Activated CD4-positive, alpha-beta T cell treated with anti-CD3 and anti-CD28 coated beads, Interleukin-2, amount 50 U/mL, for 48 hours (primary cell): ENCODE results near the gene DCAF10.
A peak's percentile ranks its signal among the peaks of the same experiment; 100 is the strongest.
"Not testable (repeated sequence)": the region's sequence is repeated elsewhere in the genome, so short reads cannot be mapped to it uniquely, and the experiment has no call there.

Experiments
- DNase-seq, 2 experiments: peaks; one replicate each; pipeline ENCODE4 v3.0.0-alpha.2; 2020

DCAF10 gene

GRCh38 chr9:37800631-37801286 lies at the start of gene DCAF10:
Gene DCAF10 (plus strand): TSS chr9:37800797. CDS start chr9:37800867, 70 bp downstream.
- peak; percentile 92 to 94 for DNase-seq

GRCh38 chr9:37751186-37751585 lies 49.4 kb upstream of the DCAF10 start:
- no peak for DNase-seq

- not testable (repeated sequence) for DNase-seq
Observed at GRCh38 chr9:37751704-37752103, 48.9 kb upstream of the DCAF10 start.

- DNase-seq: not testable (repeated sequence)
Observed at GRCh38 chr9:37752112-37752511, 48.5 kb upstream of the DCAF10 start.

GRCh38 chr9:37752642-37753488 lies 47.7 kb upstream of the DCAF10 start:
- peak in 1 of 2 experiments; percentile 25 for DNase-seq

- DNase-seq: peak; percentile 77 to 81
Observed at GRCh38 chr9:37753489-37754190, 47.0 kb upstream of the DCAF10 start, which contains the start of gene TRMT10B. Gene TRMT10B (plus strand): TSS chr9:37753805. CDS start chr9:37761932, 8,127 bp downstream.

GRCh38 chr9:37758747-37759146 lies 41.9 kb upstream of the DCAF10 start:
- no peak for DNase-seq

GRCh38 chr9:37760416-37761161 lies 40.0 kb upstream of the DCAF10 start:
- no peak for DNase-seq

- DNase-seq: no peak
Observed at GRCh38 chr9:37761511-37761910, 39.1 kb upstream of the DCAF10 start.

- not testable (repeated sequence) for DNase-seq
Observed at GRCh38 chr9:37765263-37765662, 35.3 kb upstream of the DCAF10 start.

GRCh38 chr9:37769306-37769705 lies 31.3 kb upstream of the DCAF10 start:
- no peak for DNase-seq

GRCh38 chr9:37769995-37770394 lies 30.6 kb upstream of the DCAF10 start:
- DNase-seq: no peak

- no peak for DNase-seq
Observed at GRCh38 chr9:37775216-37775919, 25.2 kb upstream of the DCAF10 start.

- DNase-seq: no peak
Observed at GRCh38 chr9:37776328-37776727, 24.3 kb upstream of the DCAF10 start.

GRCh38 chr9:37778534-37778933 lies 22.1 kb upstream of the DCAF10 start:
- DNase-seq: no peak

GRCh38 chr9:37784291-37784615 lies 16.3 kb upstream of the DCAF10 start:
- DNase-seq: no peak

- peak; percentile 89 to 91 for DNase-seq
Observed at GRCh38 chr9:37784616-37785483, 15.7 kb upstream of the DCAF10 start, which contains the start of gene EXOSC3. Gene EXOSC3 (minus strand): TSS chr9:37785064. CDS start chr9:37785044, 20 bp downstream.

GRCh38 chr9:37787059-37787458 lies 13.5 kb upstream of the DCAF10 start:
- no peak for DNase-seq

GRCh38 chr9:37788332-37788731 lies 12.3 kb upstream of the DCAF10 start:
- no peak for DNase-seq

- no peak for DNase-seq
Observed at GRCh38 chr9:37790096-37790495, 10.5 kb upstream of the DCAF10 start.

GRCh38 chr9:37792122-37792521 lies 8.5 kb upstream of the DCAF10 start:
- no peak for DNase-seq
